GM18519 (cell line): ENCODE data around the gene ZBTB17.
"Not testable (repeated sequence)": the region's sequence is repeated elsewhere in the genome, so short reads cannot be mapped to it uniquely, and the experiment has no call there.

Source experiments
- ATAC-seq: cut with Tn5 transposase; IDR thresholded peaks from one replicate; pipeline ENCODE4 v1.9.1; 2021; ENCODE audit warnings: mild to moderate bottlenecking, moderate library complexity; ENCODE audit not compliant: unreplicated experiment, low FRiP score

Gene ZBTB17

GRCh38 chr1:15975805-15976680 lies at the start of gene ZBTB17:
ZBTB17 (minus strand) TSS chr1:15976101; CDS start chr1:15948495, 27,606 bp downstream.
- ATAC-seq: peak; percentile 56

- ATAC-seq: no peak
Measured at GRCh38 chr1:16023050-16023653, 47.3 kb upstream of the ZBTB17 start.

GRCh38 chr1:16022393-16022792 lies 46.5 kb upstream of the ZBTB17 start:
- ATAC-seq: no peak

GRCh38 chr1:16021681-16022080 lies 45.8 kb upstream of the ZBTB17 start, which contains the start of gene CLCNKA:
CLCNKA (plus strand) TSS chr1:16022036; CDS start chr1:16022620, 584 bp downstream.
- no peak for ATAC-seq

GRCh38 chr1:16020878-16021277 lies 45.0 kb upstream of the ZBTB17 start:
- ATAC-seq: not testable (repeated sequence)

GRCh38 chr1:16020325-16020724 lies 44.4 kb upstream of the ZBTB17 start:
- no peak for ATAC-seq

- ATAC-seq: no peak
Measured at GRCh38 chr1:16019644-16020277, 43.9 kb upstream of the ZBTB17 start.

- no peak for ATAC-seq
Measured at GRCh38 chr1:16018749-16019643, 43.1 kb upstream of the ZBTB17 start.

- ATAC-seq: no peak
Measured at GRCh38 chr1:16018308-16018707, 42.4 kb upstream of the ZBTB17 start.

GRCh38 chr1:16017461-16018303 lies 41.8 kb upstream of the ZBTB17 start, which contains the start of gene HSPB7:
HSPB7 (minus strand) TSS chr1:16018043; CDS start chr1:16017963, 80 bp downstream.
- ATAC-seq: no peak

- ATAC-seq: no peak
Measured at GRCh38 chr1:16017076-16017460, 41.2 kb upstream of the ZBTB17 start.

GRCh38 chr1:16015960-16016901 lies 40.3 kb upstream of the ZBTB17 start:
- ATAC-seq: no peak

GRCh38 chr1:16015491-16015890 lies 39.6 kb upstream of the ZBTB17 start:
- no peak for ATAC-seq

- ATAC-seq: no peak
Measured at GRCh38 chr1:16014509-16015482, 38.9 kb upstream of the ZBTB17 start.

- ATAC-seq: no peak
Measured at GRCh38 chr1:16013908-16014258, 38.0 kb upstream of the ZBTB17 start.

- no peak for ATAC-seq
Measured at GRCh38 chr1:16013220-16013907, 37.5 kb upstream of the ZBTB17 start.
